Fibroblast of skin of right quadriceps (primary cell): Measurements from ENCODE around the gene ABCC5.
"Not testable (repeated sequence)": the region's sequence is repeated elsewhere in the genome, so short reads cannot be mapped to it uniquely, and the experiment has no call there.

Experiments used
- DNase-seq: peaks from one replicate; pipeline ENCODE4 v3.0.0-alpha.2; 2013

Gene ABCC5

GRCh38 chr3:184015381-184016019 lies 2.2 kb downstream of the ABCC5 start:
- DNase-seq: no peak

GRCh38 chr3:184011937-184012889 lies 5.5 kb downstream of the ABCC5 start:
- DNase-seq: no peak

DNA sequence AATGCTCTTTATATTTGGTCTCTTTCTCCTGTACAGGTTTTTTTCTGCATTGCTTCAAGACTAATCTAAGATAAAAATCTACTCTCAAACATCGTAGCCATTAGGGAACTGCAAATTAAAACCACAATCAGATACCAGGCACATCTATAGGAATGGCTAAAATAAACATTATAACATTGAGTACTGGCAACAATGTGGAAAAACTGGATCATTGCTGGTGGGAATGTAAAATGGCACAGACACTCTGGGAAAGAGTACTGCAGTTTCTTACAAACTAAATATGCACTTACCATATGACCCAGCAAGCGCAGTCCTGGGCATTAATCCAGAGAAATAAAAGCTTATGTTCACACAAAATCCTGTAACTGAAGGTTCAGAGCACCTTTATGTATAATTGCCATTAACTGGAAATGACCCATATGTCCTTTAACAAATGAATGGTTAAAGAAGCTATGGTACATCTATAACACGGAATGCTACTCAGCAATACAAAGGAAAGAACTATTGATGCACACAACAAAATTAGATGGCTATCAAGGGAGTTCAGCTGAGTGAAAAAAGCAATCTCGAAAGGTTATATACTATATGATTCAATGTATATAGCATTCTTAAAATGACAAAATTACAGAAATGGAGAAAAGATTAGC lies 6.3 kb downstream of the ABCC5 start:
- DNase-seq: peak; percentile 11

DNA sequence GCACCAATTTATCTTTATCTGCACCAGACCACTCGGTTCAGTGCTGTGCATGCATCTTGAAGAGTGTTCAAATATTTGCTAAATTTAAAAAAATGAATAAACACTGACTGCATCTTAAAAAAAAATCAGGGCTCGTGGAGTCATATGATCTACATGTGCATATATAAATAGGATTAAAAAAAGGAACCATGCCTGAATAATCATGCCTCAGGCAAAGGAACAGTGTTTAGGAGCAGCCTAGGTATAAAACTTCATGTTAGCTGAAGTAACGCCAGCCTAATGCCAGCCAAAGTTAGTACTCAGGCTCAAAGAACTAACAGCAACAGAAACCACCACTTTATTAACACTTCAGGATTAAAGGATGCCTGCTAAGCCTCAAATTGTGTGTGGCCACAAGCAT lies 9.5 kb downstream of the ABCC5 start:
- no peak for DNase-seq

GRCh38 chr3:184007143-184007813 lies 10.4 kb downstream of the ABCC5 start:
- DNase-seq: not testable (repeated sequence)

DNA sequence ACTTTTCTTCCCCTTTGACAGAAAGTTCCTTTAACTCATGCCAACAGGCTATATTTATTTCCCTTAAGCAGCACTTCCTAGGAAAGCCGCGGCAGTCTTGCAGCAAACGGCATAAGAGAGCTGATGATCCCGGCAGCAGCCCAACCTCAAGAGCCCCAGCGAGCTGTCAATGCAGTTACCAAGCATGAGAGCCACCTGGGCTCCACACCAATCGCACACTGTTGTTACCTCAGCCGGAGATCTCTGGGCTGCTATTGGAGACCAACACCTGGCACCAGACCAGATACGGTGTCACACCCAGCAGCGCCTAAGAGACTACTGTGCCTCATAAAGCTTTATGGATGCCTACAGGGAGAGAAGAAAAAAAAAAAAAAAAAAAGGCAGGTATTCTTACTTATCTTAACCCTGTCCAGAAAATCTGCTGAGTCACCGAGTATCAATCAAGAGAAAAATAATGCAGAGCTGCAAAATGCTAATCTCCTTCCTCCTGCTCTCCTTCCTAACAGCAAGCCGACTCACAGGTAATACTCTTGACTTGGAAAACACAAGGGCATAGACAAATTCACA lies 11.7 kb downstream of the ABCC5 start:
- DNase-seq: peak; percentile 44

- no peak for DNase-seq
Observed at GRCh38 chr3:184004476-184004875, 13.2 kb downstream of the ABCC5 start.

DNA sequence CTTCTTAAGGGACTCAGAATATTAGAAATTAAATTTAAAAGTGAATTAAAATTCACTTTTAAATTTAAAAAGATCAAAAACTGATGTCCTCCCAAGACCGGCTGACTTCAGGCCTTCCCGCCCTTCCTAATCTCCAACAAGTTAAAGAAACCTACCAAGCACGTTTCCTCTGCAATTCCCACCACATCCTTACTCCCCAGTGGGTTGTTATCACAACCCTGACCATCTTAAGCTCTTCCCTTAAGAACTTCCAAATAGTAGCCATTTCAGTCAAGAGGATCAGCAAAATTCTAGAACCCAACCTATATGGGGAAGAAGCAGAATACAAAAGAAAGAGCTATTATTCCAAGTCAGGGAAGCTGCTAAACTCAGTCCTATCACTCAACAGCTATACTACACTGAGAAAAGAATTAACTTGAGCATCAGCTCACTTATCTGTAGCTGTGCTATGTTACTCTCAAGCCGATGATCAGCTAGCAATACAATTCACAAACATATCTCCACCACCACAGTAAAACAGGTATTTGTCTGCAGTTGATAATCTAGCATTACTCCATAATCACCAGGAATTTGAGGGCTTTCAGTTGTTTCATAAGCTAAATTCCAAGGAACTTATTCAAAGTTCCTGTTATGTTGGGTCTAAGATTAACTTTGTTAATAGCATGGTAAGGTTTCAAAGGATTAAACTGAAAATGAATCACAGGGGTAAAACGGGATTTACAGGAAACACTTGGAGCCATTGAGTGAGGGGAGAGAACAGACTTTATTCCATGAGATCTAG lies 14.3 kb downstream of the ABCC5 start:
- peak; percentile 87 for DNase-seq

- DNase-seq: no peak
Observed at GRCh38 chr3:184002469-184002868, 15.2 kb downstream of the ABCC5 start.

DNA sequence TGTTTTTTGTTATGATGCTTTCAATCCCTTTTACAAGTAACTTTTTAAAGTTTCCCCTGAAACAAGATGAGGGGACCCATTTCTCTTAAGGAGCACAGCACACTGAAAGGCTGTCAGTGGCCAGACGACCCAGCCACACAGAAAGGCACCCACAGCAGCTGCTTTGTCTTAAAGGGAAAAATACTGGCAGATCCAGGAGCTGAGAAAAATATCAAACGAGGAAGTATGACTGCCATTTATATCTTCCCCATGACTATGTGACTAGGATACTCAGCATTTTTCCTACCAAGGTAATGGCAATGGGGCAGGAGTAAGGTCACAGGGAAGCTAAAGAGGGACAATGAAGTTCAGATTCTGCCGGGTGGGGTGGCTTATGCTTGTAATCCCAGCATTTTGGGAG lies 15.9 kb downstream of the ABCC5 start:
- no peak for DNase-seq

- DNase-seq: no peak
Observed at GRCh38 chr3:183991403-183991802, 26.3 kb downstream of the ABCC5 start.

GRCh38 chr3:183988216-183988790 lies 29.4 kb downstream of the ABCC5 start:
- peak; percentile 68 for DNase-seq

GRCh38 chr3:183987000-183987600 lies 30.6 kb downstream of the ABCC5 start:
- no peak for DNase-seq

DNA sequence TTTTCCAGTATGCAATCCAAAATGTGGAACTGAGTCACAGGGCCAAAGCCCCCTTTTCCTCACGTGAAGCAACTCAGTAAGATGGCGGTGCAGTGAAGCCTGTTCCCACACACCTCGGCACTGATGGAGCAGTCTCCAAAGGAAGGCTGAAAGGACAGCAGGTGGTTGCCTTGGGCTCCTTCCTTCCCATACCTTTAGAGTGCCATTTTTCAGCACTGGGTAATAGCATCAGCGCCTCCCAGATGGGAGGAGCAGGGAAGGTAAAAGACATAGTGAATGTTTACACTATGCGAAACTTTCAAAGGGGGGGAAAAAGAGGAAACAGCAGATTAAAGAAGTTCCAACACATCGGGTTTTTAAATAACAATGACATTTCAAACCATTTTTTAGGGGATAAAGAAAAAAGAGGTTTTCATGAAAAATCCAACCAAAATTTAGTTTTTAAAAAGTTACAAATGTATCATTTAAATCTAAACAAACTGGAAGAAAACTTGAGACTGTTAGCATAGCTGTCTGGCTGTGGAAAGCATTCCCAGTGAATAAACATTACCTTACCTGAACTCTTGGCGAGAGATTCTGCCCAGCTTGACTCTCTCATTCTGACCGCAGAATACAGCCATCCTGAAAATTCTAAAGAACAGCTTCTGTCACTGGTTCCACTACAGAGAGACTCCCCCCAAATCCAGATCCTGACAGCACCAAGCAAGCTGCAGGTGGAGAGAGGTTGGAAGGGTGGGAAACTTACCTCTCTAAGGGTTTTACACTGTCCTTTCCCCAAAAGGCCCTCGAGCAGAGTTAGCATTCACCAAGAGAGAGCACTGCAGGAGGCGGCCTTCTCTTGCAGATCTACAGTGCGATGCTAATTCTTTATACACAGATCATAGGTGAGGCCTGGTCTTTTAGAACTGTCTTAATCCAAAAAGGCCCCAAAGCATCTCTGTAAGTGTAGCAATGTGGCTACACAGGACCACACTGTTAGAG lies 32.6 kb downstream of the ABCC5 start:
- DNase-seq: no peak

DNA sequence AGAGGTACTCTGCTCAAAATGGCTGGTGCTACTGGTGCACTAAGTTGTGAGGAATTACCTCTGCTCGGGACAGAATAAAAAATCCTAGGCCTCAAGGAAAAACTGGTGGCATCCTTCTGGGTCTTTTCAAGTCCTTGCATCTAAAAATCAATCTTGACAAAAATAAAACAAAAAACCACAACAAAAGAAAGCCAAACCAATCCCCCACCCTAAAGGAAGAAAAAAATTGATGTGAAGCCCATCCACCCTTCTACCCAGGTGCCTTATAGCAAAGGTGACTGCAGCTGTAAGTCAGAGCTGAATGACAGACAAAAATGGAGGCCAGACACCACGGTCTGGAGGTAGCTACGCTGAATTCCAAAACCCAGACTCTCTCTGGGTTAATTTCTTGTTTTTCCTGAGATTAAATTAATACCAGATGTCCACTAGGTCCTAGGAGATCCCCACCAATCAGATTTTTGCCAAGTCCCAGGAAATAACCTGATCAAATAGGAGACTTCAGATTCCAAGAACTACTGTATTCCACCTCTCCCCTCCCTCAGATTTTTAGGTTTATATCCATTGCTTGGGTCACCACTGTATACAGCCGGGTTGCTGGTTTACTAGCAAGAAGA lies 33.5 kb downstream of the ABCC5 start:
- DNase-seq: peak; percentile 46

GRCh38 chr3:183981990-183982644 lies 35.6 kb downstream of the ABCC5 start:
- no peak for DNase-seq

DNA sequence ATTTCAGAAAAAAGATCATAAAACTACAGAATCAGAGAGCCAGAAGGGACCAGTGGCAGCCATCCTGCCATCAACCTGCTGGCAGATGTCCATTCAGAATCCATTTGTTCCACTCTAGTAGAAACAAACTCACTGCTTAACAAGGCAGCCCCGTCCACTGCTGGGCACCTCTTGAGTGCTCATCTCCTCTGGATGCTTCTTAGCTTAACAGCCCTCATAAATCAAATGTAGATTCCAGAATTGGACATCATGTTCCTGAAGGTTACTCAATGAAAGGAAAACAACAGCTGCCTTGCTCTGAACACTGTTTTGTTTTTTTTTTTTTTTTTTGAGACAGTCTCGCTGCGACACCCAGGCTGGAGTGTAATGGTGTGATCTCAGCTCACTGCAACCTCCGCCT lies 37.3 kb downstream of the ABCC5 start:
- DNase-seq: no peak

GRCh38 chr3:183975981-183976662 lies 41.6 kb downstream of the ABCC5 start:
- DNase-seq: peak; percentile 46
